HepG2 (cell line): ENCODE measurements around the gene BAG5. TPM values are rescaled to one million over a fixed set of nuclear protein-coding genes. Genes with fewer than 3 reads are reported as not detected.

Experiments used
- ATAC-seq: fragments of 200-7000 bp; cut with Tn5 transposase; 3 replicates; pipeline ENCODE4 v1.9.1; 2020; ENCODE audit warnings: mild to moderate bottlenecking, moderate library complexity
- BruUV-seq: library from RNA; stranded (reverse); fragments of 400-500 nt; replicated peaks from 2 replicates; lab custom pipeline; 2021; lab: Mats Ljungman, UMichigan
- CTCF ChIA-PET: fragments of 300-600 bp; formaldehyde crosslinking; extraction: SDS; loops from one replicate; lab custom pipeline; 2021; ENCODE audit warnings: low total read pairs, inconsistent platforms, low intra/inter-chr PET ratio; lab: Yijun Ruan, JAX
- POLR2A ChIA-PET: fragments of 350-600 bp; sonication (Branson Sonifier 250); formaldehyde crosslinking; loops from one replicate; lab custom pipeline; 2020; ENCODE audit warnings: antibody characterized with exemption, inconsistent platforms; lab: Yijun Ruan, JAX
- DNase-seq: peaks from one replicate; pipeline ENCODE4 v3.0.0-alpha.2; 2015; ENCODE audit warnings: low spot score
- FAIRE-seq: peaks from 3 replicates; lab custom pipeline; 2011; peaks lifted over from hg19 to GRCh38; lab: Jason Lieb, UNC
- H2AFZ ChIP-seq: one replicate; pipeline ENCODE4 v1.6.1; 2011; ENCODE audit warnings: low read length, inconsistent platforms
- H3K27ac ChIP-seq: fragments of 300-600 bp; 3 replicates; pipeline ENCODE4 v1.8.0; 2011; ENCODE audit warnings: mixed run types, mild to moderate bottlenecking, mixed read lengths, low read length, inconsistent platforms; ENCODE audit not compliant: insufficient read depth; ENCODE audit errors: extremely low read length
- H3K27me3 ChIP-seq, 2 experiments: fragments of 200-600 bp in 1 of 2; 2 replicates in 1 of 2; 3 replicates in 1 of 2; pipeline versions ENCODE4 v1.6.0 to v1.8.0; 2011; ENCODE audit warnings: low read length in 2 of 2, mild to moderate bottlenecking in 2 of 2, moderate library complexity in 2 of 2, inconsistent platforms in 1 of 2; ENCODE audit not compliant: insufficient read depth in 2 of 2, control insufficient read depth in 1 of 2
- H3K36me3 ChIP-seq, 2 experiments: fragments of 200-600 bp in 1 of 2; replicated peaks in 1 of 2; 2 replicates in 1 of 2; 3 replicates in 1 of 2; pipeline versions ENCODE4 v1.5.1 to v1.8.0; 2011; ENCODE audit warnings: low read length in 2 of 2, inconsistent platforms in 1 of 2; ENCODE audit not compliant: insufficient read depth in 2 of 2, control insufficient read depth in 1 of 2
- H3K4me1 ChIP-seq: 2 replicates; pipeline ENCODE4 v1.5.1; 2012; ENCODE audit warnings: low read length, inconsistent platforms; ENCODE audit not compliant: insufficient read depth
- H3K4me2 ChIP-seq: 2 replicates; pipeline ENCODE4 v1.6.0; 2011; ENCODE audit warnings: low read depth, low read length, inconsistent platforms
- H3K4me3 ChIP-seq, 3 experiments: fragments of 200-600 bp in 1 of 3; sonication (generic), shearing (Covaris generic) in 1 of 3; replicated peaks in 1 of 3; 2 replicates each; pipeline ENCODE4 v1.5.1; 2011 to 2016; ENCODE audit warnings: low read length in 3 of 3, inconsistent platforms in 2 of 3, low read depth in 2 of 3, mild to moderate bottlenecking in 2 of 3, control low read depth in 1 of 3, mixed read lengths in 1 of 3; ENCODE audit not compliant: insufficient read depth in 1 of 3
- H3K79me2 ChIP-seq: one replicate; pipeline ENCODE4 v1.6.1; 2011; ENCODE audit warnings: low read length, inconsistent platforms; ENCODE audit not compliant: insufficient read depth
- H3K9ac ChIP-seq: 2 replicates; pipeline ENCODE4 v1.6.0; 2011; ENCODE audit warnings: mild to moderate bottlenecking, low read depth, low read length, inconsistent platforms; ENCODE audit not compliant: insufficient read depth
- H3K9me3 ChIP-seq: 2 replicates; pipeline ENCODE4 v1.5.1; 2012; ENCODE audit warnings: mild to moderate bottlenecking, low read length
- H4K20me1 ChIP-seq: 2 replicates; pipeline ENCODE4 v1.6.0; 2011; ENCODE audit warnings: inconsistent platforms, mild to moderate bottlenecking, low read length, moderate library complexity; ENCODE audit not compliant: insufficient read depth
- SIN3A ChIP-seq: IDR thresholded peaks from 2 replicates; pipeline ENCODE4 v1.6.1; 2011; ENCODE audit warnings: low read depth, mild to moderate bottlenecking, control low read depth, low read length, borderline replicate concordance
- SRSF1 ChIP-seq: fragments of 200-400 bp; formaldehyde crosslinking; optimal IDR thresholded peaks from 2 replicates; pipeline ENCODE3; 2017; ENCODE audit warnings: mild to moderate bottlenecking, low read depth, low read length, moderate library complexity
- SYNCRIP ChIP-seq: fragments of 200-400 bp; formaldehyde crosslinking; IDR thresholded peaks from 2 replicates; pipeline ENCODE4 v1.6.1; 2018; ENCODE audit warnings: mild to moderate bottlenecking, low read depth, low read length; ENCODE audit not compliant: insufficient read depth
- ZNF383 ChIP-seq: sonication (generic); formaldehyde crosslinking; IDR thresholded peaks from 2 replicates; pipeline ENCODE4 v1.4.0; 2020; ENCODE audit warnings: missing genetic modification reagents, mild to moderate bottlenecking, borderline replicate concordance
- WGBS: methylation state at CpG from one replicate; pipeline ENCODE4 v1.1.6; 2017; ENCODE audit warnings: low lambda C conversion rate; 5-methylcytosine and 5-hydroxymethylcytosine counted together
- in situ Hi-C: cut with HindIII; loops from 2 replicates; pipeline ENCODE4 v1.10.0; 2017; ENCODE audit warnings: low pct_unique_long_range_greater_than_20kb; ENCODE audit not compliant: extremely low pct_ligation_motif_present
- intact Hi-C: fragments of 100-400 bp; cut with micrococcal nuclease; formaldehyde crosslinking; loops from one replicate; pipeline ENCODE4 v1.10.0; 2022; ENCODE audit not compliant: unreplicated experiment
- polyA plus RNA-seq, 8 experiments: library from polyadenylated mRNA; depleted of rRNA in 3 of 8; stranded (reverse) in 7 of 8; unstranded in 1 of 8; fragments of >200 nt; fragmentation: Illumina TruSeq in 4 of 8; extraction: Trizol in 4 of 8; gene quantifications; 2 replicates each; pipeline versions ENCODE4 v1.2.1 to v1.2.3, GENCODE V29; 2011 to 2016; ENCODE audit warnings: low read depth in 4 of 8, missing spikeins in 1 of 8, mixed read lengths in 1 of 8; ENCODE audit not compliant: insufficient read depth in 1 of 8
- total RNA-seq, 5 experiments: library from RNA; depleted of rRNA; stranded (reverse); fragments of >200 nt; fragmentation: Illumina TruSeq; extraction: Trizol; gene quantifications; 2 replicates each; pipeline ENCODE4 v1.2.3, GENCODE V29; 2016; ENCODE audit warnings: low read depth in 1 of 5
- TF ChIP-seq, protein P1 (sequence below): sonication (generic); IDR thresholded peaks from 2 replicates; pipeline ENCODE4 v1.6.1; 2016; ENCODE audit warnings: low read depth, borderline replicate concordance
- TF ChIP-seq, protein P2 (sequence below): sonication (generic); formaldehyde crosslinking; IDR thresholded peaks from 2 replicates; pipeline ENCODE4 v1.8.1; 2023; ENCODE audit warnings: mild to moderate bottlenecking, missing genetic modification reagents
- TF ChIP-seq, protein P3 (sequence below): IDR thresholded peaks from 2 replicates; pipeline ENCODE4 v1.6.1; 2018; ENCODE audit warnings: missing genetic modification reagents, mild to moderate bottlenecking, missing compliant biosample characterization

Gene BAG5
- total and polyA plus RNA-seq, 2 of the 13 experiments (the other 11 are each of a cell fraction or from before 2014, with no cell fraction given), result 3.5 to 21.0 TPM

DNA sequence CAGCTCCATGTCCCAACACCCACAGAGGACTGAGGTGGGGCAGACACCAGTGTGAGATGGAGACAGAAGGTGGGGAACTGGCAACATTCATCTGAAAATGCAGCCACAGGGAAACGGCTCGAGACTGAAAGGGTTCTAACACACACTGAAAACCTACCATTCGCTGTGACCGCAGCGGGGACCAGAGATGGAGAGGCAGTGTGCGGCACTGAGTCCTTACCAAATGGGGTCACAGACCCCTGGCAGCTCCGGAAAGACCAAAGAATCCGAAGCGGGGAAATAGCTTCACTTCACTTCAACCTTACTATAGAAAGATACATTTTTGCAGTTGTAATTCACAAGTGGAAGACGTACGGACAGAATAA is 9.6 kb downstream of the BAG5 start:
- Histone ChIP-seq H3K36me3 (no peaks in the 10 kb centered on the region), H3K27ac (no peak overlapping the region), H2AFZ (no peak overlapping the region), H3K4me3 (no peak overlapping the region), H3K4me1 (peaks cover 21% of the 10 kb centered on the region), H3K9me3 (no peaks in the 10 kb centered on the region), H4K20me1 (no peaks in the 10 kb centered on the region), H3K4me2 (no peak overlapping the region), H3K79me2 (peaks cover 9% of the 10 kb centered on the region), H3K27me3 (no peaks in the 10 kb centered on the region), H3K9ac (no peak overlapping the region)
- 97% methylated on average over 11 of the region's 11 CpGs for WGBS
- no peak for ATAC-seq
- BruUV-seq, result no TSS peak
- FAIRE-seq, result no peak
- intact Hi-C loops, result no loop called here
- in situ Hi-C loops, result no loop called here
- no peak for DNase-seq
- TF ChIP-seq SIN3A, result no peak
- POLR2A ChIA-PET, result interaction anchor here (2.0 kb wide), 1 partner anchor 24 kb away, joined by 4 read pairs; the partner anchor contains the start of gene TRMT61A
- CTCF ChIA-PET, result no interaction called here

DNA sequence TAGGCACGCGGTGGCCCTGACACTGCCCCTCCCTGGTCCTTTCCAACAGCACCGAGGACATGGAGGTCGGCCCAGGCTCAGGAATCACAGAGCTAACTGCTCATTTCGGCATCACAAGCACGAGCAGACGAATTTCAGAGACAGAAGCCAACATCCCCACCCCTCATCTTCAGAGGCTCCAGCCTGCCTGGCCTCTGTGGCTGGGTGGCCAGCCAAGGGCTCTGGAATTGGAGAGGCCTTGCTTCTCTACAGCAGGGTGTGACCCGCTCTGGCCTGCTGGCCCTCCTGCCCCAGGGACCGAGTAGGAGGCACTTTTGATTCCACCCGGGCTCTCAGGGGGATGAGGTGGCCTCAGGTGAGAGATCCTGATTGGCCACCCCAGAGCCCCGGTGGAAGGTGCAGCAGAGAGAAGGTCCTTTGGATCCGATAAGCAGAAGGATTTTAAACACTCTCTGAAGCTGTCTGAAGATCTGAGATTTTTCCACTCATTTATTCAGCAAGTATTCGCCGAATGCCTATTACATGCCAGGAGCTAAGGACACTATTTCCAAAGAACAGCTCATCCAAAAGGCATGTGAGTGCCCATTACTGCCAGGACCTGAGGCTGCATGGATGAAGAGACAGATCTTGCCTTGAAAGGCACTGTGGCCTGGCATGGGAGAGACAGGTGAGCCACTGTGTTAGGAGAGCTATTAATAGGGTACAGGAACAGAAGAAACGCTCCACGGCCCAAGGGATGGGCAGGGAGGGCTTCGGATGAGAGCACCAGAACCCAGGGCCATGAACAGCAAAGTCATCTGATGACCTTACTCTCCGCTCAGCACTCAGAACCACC is 10.2 kb downstream of the BAG5 start:
- no peak overlapping the region for H3K9ac ChIP-seq
- intact Hi-C loops, result no loop called here

More for the DNA sequence above, 10.2 kb downstream of the BAG5 start:
- Histone ChIP-seq H3K4me1 (peaks cover 21% of the 10 kb centered on the region), H3K36me3 (no peaks in the 10 kb centered on the region), H3K27me3 (no peaks in the 10 kb centered on the region), H3K9me3 (no peaks in the 10 kb centered on the region), H3K4me2 (no peak overlapping the region), H4K20me1 (no peaks in the 10 kb centered on the region), H2AFZ (no peak overlapping the region), H3K79me2 (peaks cover 6% of the 10 kb centered on the region), H3K27ac (no peak overlapping the region), H3K4me3 (no peak overlapping the region)
- FAIRE-seq (no peak), ATAC-seq (no peak), DNase-seq (no peak)
- POLR2A ChIA-PET, result no interaction called here
- TF ChIP-seq, protein P1, sequence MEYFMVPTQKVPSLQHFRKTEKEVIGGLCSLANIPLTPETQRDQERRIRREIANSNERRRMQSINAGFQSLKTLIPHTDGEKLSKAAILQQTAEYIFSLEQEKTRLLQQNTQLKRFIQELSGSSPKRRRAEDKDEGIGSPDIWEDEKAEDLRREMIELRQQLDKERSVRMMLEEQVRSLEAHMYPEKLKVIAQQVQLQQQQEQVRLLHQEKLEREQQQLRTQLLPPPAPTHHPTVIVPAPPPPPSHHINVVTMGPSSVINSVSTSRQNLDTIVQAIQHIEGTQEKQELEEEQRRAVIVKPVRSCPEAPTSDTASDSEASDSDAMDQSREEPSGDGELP, result no peak
- TF ChIP-seq, protein P2, sequence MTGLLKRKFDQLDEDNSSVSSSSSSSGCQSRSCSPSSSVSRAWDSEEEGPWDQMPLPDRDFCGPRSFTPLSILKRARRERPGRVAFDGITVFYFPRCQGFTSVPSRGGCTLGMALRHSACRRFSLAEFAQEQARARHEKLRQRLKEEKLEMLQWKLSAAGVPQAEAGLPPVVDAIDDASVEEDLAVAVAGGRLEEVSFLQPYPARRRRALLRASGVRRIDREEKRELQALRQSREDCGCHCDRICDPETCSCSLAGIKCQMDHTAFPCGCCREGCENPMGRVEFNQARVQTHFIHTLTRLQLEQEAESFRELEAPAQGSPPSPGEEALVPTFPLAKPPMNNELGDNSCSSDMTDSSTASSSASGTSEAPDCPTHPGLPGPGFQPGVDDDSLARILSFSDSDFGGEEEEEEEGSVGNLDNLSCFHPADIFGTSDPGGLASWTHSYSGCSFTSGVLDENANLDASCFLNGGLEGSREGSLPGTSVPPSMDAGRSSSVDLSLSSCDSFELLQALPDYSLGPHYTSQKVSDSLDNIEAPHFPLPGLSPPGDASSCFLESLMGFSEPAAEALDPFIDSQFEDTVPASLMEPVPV (CRISPR knock-in tag), result no peak
- TF ChIP-seq SYNCRIP, result no peak
- no peak for TF ChIP-seq SRSF1
- no peak for TF ChIP-seq ZNF383 (CRISPR knock-in tag)
- TF ChIP-seq, protein P3, sequence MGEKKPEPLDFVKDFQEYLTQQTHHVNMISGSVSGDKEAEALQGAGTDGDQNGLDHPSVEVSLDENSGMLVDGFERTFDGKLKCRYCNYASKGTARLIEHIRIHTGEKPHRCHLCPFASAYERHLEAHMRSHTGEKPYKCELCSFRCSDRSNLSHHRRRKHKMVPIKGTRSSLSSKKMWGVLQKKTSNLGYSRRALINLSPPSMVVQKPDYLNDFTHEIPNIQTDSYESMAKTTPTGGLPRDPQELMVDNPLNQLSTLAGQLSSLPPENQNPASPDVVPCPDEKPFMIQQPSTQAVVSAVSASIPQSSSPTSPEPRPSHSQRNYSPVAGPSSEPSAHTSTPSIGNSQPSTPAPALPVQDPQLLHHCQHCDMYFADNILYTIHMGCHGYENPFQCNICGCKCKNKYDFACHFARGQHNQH (CRISPR knock-in tag), result no peak
- CTCF ChIA-PET, result no interaction called here
- WGBS, result 85% methylated on average over 13 of the region's 18 CpGs
- no TSS peak for BruUV-seq
- in situ Hi-C loops, result no loop called here
